Epithelial cell of prostate (primary cell): ENCODE data around the gene PCYOX1L.
"Not testable (repeated sequence)": the region's sequence is repeated elsewhere in the genome, so short reads cannot be mapped to it uniquely, and the experiment has no call there.

Experiments
- DNase-seq: peaks from one replicate; pipeline ENCODE4 v3.0.0-alpha.2; 2011; ENCODE audit warnings: low read depth, low spot score
- H3K27ac ChIP-seq: fragments of 450-650 bp; 2 replicates; pipeline ENCODE4 v1.5.1; 2017; ENCODE audit warnings: mild to moderate bottlenecking

Gene PCYOX1L

GRCh38 chr5:149381261-149381985 is 23.6 kb downstream of the PCYOX1L start:
- no peak for DNase-seq
- no peak overlapping the region for H3K27ac ChIP-seq

GRCh38 chr5:149381986-149382338 is 24.1 kb downstream of the PCYOX1L start:
- DNase-seq: peak; percentile 10
- no peak overlapping the region for H3K27ac ChIP-seq

GRCh38 chr5:149382517-149383220 is 24.8 kb downstream of the PCYOX1L start:
- H3K27ac ChIP-seq: no peak overlapping the region
- DNase-seq: no peak

- no peak overlapping the region for H3K27ac ChIP-seq
- DNase-seq: no peak
These were observed 25.6 kb downstream of the PCYOX1L start for GRCh38 chr5:149383399-149383798.

- DNase-seq: no peak
- no peak overlapping the region for H3K27ac ChIP-seq
These were observed 28.3 kb downstream of the PCYOX1L start for GRCh38 chr5:149386166-149386565.

GRCh38 chr5:149387081-149387631 is 29.3 kb downstream of the PCYOX1L start:
- DNase-seq: no peak
- no peak overlapping the region for H3K27ac ChIP-seq

GRCh38 chr5:149387982-149388381 is 30.1 kb downstream of the PCYOX1L start:
- no peak for DNase-seq
- H3K27ac ChIP-seq: no peak overlapping the region

GRCh38 chr5:149388498-149389190 is 30.8 kb downstream of the PCYOX1L start:
- DNase-seq: no peak
- H3K27ac ChIP-seq: no peak overlapping the region

GRCh38 chr5:149389552-149390495 is 32.0 kb downstream of the PCYOX1L start:
- no peak for DNase-seq

GRCh38 chr5:149391076-149391475 is 33.2 kb downstream of the PCYOX1L start:
- H3K27ac ChIP-seq: not testable (repeated sequence)

More at GRCh38 chr5:149389552-149390495, 32.0 kb downstream of the PCYOX1L start:
- H3K27ac ChIP-seq: no peak overlapping the region

GRCh38 chr5:149391524-149391923 is 33.7 kb downstream of the PCYOX1L start:
- no peak overlapping the region for H3K27ac ChIP-seq
- DNase-seq: no peak

More at GRCh38 chr5:149391076-149391475, 33.2 kb downstream of the PCYOX1L start:
- not testable (repeated sequence) for DNase-seq

- no peak overlapping the region for H3K27ac ChIP-seq
- DNase-seq: peak; percentile 61
These were observed 34.9 kb downstream of the PCYOX1L start for GRCh38 chr5:149392718-149393117.

- H3K27ac ChIP-seq, DNase-seq: not testable (repeated sequence)
These were observed 37.1 kb downstream of the PCYOX1L start for GRCh38 chr5:149394996-149395395.

- no peak for DNase-seq
- H3K27ac ChIP-seq: no peak overlapping the region
These were observed 39.7 kb downstream of the PCYOX1L start for GRCh38 chr5:149397530-149397929.

GRCh38 chr5:149398747-149399266 is 41.0 kb downstream of the PCYOX1L start:
- not testable (repeated sequence) for DNase-seq, H3K27ac ChIP-seq

- no peak overlapping the region for H3K27ac ChIP-seq
- no peak for DNase-seq
These were observed 41.9 kb downstream of the PCYOX1L start for GRCh38 chr5:149399775-149400174.

GRCh38 chr5:149400304-149400703 is 42.5 kb downstream of the PCYOX1L start:
- no peak for DNase-seq
- no peak overlapping the region for H3K27ac ChIP-seq

- no peak overlapping the region for H3K27ac ChIP-seq
These were observed 43.2 kb downstream of the PCYOX1L start for GRCh38 chr5:149401051-149401450.

GRCh38 chr5:149402291-149402690 is 44.4 kb downstream of the PCYOX1L start:
- no peak overlapping the region for H3K27ac ChIP-seq
- DNase-seq: no peak

More at GRCh38 chr5:149401051-149401450, 43.2 kb downstream of the PCYOX1L start:
- DNase-seq: no peak
